M059J (cell line): Measurements from ENCODE around the gene CFAP97D2. TPM values are rescaled to one million over a fixed set of nuclear protein-coding genes. Genes with fewer than 3 reads are reported as not detected.
"Not testable (repeated sequence)": the region's sequence is repeated elsewhere in the genome, so short reads cannot be mapped to it uniquely, and the experiment has no call there.

Source experiments
- DNase-seq: peaks from one replicate; pipeline ENCODE4 v3.0.0-alpha.2; 2012; ENCODE audit warnings: low read depth
- total RNA-seq: library from RNA; depleted of rRNA; stranded (reverse); fragments of >200 nt; shearing (Covaris generic); gene quantifications from 2 replicates; pipeline ENCODE4 v1.2.3, GENCODE V29; 2014; rRNA removed

Gene CFAP97D2
- not detected in 2 replicates for total RNA-seq

DNA sequence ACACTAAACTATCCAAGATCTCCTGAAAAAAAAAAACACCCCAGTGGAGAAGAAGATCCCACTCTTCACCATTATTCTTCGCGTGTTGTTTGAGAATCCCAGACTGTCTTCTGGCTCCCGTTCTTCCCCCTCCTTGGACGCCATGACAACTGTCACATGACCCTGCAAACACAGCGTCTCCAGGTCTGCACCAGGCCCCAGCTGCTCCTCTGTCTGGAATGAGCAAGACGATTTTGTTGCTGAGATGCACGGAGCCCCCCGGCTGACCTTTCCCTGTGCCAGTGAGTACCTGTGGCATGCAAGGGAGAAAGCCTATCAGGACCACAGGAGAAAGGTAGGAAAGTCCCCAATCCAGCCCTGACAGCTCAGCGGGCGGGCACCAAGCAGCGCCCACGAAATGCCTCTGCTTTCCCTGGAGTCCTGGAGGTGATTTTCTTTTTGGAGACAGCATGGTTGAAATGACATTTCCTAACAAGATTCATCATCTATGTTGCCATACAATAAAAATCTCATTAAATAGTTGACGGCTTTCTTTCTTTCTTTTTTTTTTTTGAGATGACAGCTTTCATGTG is at the start of gene CFAP97D2:
Gene CFAP97D2, plus strand, starts transcription at position 171 of the 572 bp plus-strand sequence. Its CDS starts 74 bp downstream, at position 245.
- DNase-seq, result no peak

- no peak for DNase-seq
Measured at GRCh38 chr13:114129649-114130062, 49.4 kb upstream of the CFAP97D2 start.

- DNase-seq, result peak; percentile 27
Measured at GRCh38 chr13:114130131-114130836, 48.8 kb upstream of the CFAP97D2 start.

GRCh38 chr13:114130837-114131582 is 48.0 kb upstream of the CFAP97D2 start:
- DNase-seq, result peak; percentile 94

GRCh38 chr13:114131583-114132418 is 47.3 kb upstream of the CFAP97D2 start:
- DNase-seq, result peak; percentile 45

DNA sequence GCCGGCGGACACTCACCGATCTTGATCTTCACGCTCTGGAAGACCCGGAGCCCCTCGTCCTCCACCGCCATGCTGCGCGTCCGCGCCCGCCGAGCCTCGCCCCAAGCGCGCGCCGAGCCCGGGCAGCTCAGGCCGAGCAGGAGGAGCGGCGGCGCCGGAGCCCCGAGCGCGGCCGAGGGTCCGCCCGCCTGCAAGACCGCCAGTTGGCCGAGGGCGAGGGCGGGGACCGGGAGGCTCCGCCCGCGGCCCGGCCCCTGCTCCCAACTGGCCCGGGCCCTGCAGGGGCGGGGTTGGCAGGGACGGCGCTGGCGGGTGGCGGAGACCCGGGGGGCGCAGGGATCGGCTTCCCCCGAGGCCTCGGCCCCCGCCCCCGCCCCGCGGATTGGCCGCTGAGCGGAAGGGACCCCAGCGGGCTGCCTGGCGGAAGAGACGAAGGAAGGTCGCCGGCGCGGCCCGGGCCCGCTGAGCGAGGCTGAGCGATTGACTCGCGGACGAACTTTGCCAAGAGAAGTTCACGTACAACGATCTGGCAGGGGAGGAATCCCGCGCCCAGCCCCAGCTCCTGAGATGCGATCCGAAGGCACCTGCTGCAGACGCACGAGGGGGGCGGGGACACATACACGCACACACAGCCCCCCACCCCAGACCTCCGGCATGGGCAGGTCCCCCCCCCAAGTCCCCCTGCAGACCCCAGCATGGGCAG is 46.5 kb upstream of the CFAP97D2 start, which contains the start of gene RASA3:
Gene RASA3, minus strand, starts transcription at position 205 of the 703 bp plus-strand sequence. Its CDS starts 134 bp downstream, at position 71.
- peak; percentile 72 for DNase-seq

- DNase-seq, result not testable (repeated sequence)
Measured at GRCh38 chr13:114133126-114133525, 45.9 kb upstream of the CFAP97D2 start.

- DNase-seq, result not testable (repeated sequence)
Measured at GRCh38 chr13:114133552-114133951, 45.5 kb upstream of the CFAP97D2 start.

DNA sequence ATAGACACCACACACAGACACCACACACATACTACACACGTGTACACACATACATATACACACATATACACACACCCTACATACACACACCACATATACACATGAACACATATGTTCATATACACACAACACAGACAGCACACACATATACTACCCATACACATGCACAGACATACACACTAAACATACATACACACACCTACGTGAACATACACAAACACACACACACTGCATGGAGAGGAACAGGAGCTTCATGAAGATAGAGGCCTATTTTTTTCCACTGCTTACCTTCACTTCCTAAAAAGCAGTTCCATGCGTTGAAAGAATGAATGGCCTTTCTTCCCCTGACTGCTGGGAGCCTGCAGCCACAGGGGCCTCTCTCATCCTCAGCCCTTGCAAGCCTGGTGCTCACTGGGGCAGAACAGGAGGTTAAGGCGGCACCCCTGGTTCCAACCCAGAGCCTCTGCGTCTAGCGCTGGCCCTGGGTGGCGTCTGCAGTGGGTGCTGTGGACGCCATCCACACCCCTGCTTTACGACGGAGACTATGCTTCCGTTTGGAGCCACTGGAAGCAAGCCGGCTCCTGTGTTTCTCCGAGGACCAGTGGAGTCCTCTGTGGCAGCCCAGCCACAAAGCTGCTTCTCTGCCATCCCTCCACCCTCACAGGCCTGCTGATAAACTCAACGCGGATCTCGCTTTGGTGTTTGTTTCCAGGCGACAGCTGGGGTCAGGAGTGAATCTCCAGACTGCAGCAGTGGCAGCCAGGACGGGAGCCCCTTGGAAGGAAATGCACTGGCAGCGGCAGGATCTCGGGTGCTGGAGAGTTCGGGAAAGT is 44.7 kb upstream of the CFAP97D2 start:
- DNase-seq, result no peak

GRCh38 chr13:114134944-114135610 is 44.0 kb upstream of the CFAP97D2 start:
- peak; percentile 32 for DNase-seq

DNA sequence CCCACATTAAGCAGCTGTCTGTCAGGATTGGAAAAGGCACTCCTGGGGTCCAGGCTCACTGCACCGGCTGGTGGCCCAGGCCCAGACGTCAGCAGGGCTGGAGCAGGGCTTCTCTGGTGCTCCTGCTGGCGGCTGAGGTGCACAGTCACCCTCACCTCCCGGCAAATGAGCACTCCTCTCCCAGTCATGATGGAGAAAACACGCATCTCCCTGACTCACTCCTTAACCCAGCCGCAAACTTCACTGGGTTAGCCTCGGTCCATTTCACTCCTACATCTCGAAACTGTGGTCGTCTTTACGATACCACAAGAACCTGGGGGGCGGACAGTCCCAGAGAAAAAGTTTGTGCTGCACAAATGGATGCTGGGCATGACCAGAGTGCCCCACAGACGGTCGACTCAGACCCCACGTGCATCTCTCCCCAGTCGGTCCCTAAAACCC is 43.3 kb upstream of the CFAP97D2 start:
- DNase-seq, result peak; percentile 65

- DNase-seq, result no peak
Measured at GRCh38 chr13:114136576-114136975, 42.5 kb upstream of the CFAP97D2 start.

DNA sequence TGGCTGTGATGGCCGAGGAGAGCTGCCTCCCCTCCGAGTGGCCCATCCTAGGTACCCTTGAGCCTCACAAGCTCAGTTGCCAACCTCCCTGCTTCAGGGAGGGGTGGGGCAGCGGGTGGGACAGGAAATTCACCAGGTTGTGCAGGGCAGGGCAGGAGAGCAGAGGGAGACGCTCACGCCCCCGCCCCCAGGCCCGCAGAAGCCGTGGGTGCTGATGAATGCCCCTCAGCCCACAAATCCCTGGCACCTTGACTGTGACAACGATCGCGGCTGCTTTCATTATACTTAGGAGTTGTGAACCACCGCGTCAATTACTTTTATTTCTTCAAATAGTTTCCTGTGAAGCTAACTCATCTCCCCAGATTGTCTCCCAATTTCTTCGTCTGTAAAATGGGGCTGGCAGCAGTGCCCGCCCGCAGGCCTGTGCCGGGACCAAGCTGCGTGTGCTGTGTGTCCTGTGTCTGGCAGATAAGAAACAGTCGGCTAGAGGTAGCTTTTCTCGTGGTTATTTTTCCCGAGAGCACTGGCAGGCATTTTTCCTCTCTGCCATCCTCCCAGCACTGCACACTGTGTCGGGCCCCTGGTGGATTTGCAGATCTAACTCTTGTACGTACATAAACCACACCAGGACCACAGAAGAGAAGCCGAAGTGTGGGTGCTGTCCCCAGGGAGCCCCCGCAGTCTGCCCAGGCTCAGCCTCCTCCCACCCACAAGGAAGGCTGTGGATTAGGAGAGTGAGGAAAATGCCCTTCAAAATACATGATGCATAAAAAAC is 38.7 kb upstream of the CFAP97D2 start:
- no peak for DNase-seq

GRCh38 chr13:114140906-114141250 is 38.2 kb upstream of the CFAP97D2 start:
- DNase-seq, result no peak

DNA sequence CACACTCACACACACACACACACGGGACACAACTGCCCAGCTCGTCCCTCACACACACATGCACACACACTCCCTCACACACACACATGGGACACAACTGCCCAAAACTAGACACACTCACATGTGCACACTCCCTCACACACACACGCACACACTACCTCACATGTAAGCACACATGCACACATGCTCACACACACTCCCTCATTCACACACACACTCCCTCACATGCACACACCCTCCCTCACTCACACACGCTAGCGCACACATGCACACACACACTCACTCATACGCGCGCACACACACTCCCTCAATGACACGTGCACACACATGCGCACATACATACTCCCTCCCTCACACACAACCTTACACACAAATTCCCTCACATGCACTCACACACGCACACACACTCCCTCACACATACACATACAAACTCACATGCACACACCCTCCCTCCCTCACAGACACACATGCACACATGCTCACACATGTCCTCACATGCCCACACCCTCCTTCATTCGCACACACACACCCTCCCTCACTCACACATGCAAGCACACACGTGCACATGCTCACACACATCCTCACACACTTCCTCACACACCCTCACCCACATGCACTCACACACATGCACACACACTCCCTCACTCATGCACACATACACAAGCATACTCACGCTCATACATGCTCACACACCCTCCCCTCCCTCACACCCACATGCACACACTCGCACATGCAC is 37.6 kb upstream of the CFAP97D2 start:
- DNase-seq, result no peak

- no peak for DNase-seq
Measured at GRCh38 chr13:114142137-114142550, 36.9 kb upstream of the CFAP97D2 start.

- no peak for DNase-seq
Measured at GRCh38 chr13:114142640-114143490, 36.2 kb upstream of the CFAP97D2 start.
